Fibroblast of lung (primary cell): ENCODE data around the gene CDH12. TPM values are rescaled to one million over a fixed set of nuclear protein-coding genes. Genes with fewer than 3 reads are reported as not detected.
A peak's percentile ranks its signal among the peaks of the same experiment; 100 is the strongest.

Experiments used
- DNase-seq, 2 donors: peaks; one replicate each; pipeline versions ENCODE4 v3.0.0 to v3.0.0-alpha.2; 2010; ENCODE audit warnings: low read depth in 2 of 2
- H2AFZ ChIP-seq: 2 replicates; pipeline ENCODE4 v1.5.1; 2012; ENCODE audit warnings: low read length, control low read depth, inconsistent platforms
- H3K27ac ChIP-seq: 2 replicates; pipeline ENCODE4 v1.5.1; 2011; ENCODE audit warnings: low read length, control low read depth; ENCODE audit not compliant: insufficient read depth
- H3K27me3 ChIP-seq: 2 replicates; pipeline ENCODE4 v1.5.1; 2011; ENCODE audit warnings: mild to moderate bottlenecking, low read length; ENCODE audit not compliant: control insufficient read depth, insufficient read depth
- H3K36me3 ChIP-seq: 2 replicates; pipeline ENCODE4 v1.5.1; 2011; ENCODE audit warnings: low read length; ENCODE audit not compliant: control insufficient read depth, insufficient read depth
- H3K4me1 ChIP-seq: 2 replicates; pipeline ENCODE4 v1.5.1; 2011; ENCODE audit warnings: low read length; ENCODE audit not compliant: control insufficient read depth, insufficient read depth; ENCODE audit errors: extremely low read depth
- H3K4me2 ChIP-seq: 2 replicates; pipeline ENCODE4 v1.5.1; 2011; ENCODE audit warnings: low read length, control low read depth; ENCODE audit not compliant: insufficient read depth; ENCODE audit errors: extremely low read depth
- H3K4me3 ChIP-seq, 4 experiments: fragments of 200-600 bp in 1 of 4; sonication (generic) in 1 of 4; replicated peaks in 1 of 4; 2 replicates each; pipeline ENCODE4 v1.5.1; 2011 to 2016; ENCODE audit warnings: low read length in 4 of 4, low read depth in 3 of 4, mild to moderate bottlenecking in 3 of 4, control low read depth in 2 of 4, inconsistent platforms in 1 of 4, mixed read lengths in 1 of 4; ENCODE audit not compliant: insufficient read depth in 1 of 4; ENCODE audit errors: control extremely low read depth in 1 of 4
- H3K79me2 ChIP-seq: 2 replicates; pipeline ENCODE4 v1.5.1; 2012; ENCODE audit warnings: mild to moderate bottlenecking, low read length, inconsistent platforms; ENCODE audit not compliant: control insufficient read depth, insufficient read depth
- H3K9ac ChIP-seq: 2 replicates; pipeline ENCODE4 v1.5.1; 2011; ENCODE audit warnings: mild to moderate bottlenecking, low read length, control low read depth; ENCODE audit not compliant: insufficient read depth
- H3K9me3 ChIP-seq: 2 replicates; pipeline ENCODE4 v1.5.1; 2012; ENCODE audit warnings: low read depth, low read length; ENCODE audit not compliant: control insufficient read depth, insufficient read depth
- H4K20me1 ChIP-seq: 2 replicates; pipeline ENCODE4 v1.5.1; 2011; ENCODE audit warnings: low read length; ENCODE audit not compliant: control insufficient read depth, insufficient read depth; ENCODE audit errors: extremely low read depth
- CTCF ChIP-seq, 2 donors: IDR thresholded peaks in 1 of 2; conservative IDR thresholded peaks in 1 of 2; 1 replicate in 1 of 2; 2 replicates in 1 of 2; pipeline ENCODE4 v1.5.1; 2011 to 2012; ENCODE audit warnings: low read length in 2 of 2, control low read depth in 1 of 2, inconsistent platforms in 1 of 2, low read depth in 1 of 2, mild to moderate bottlenecking in 1 of 2
- EZH2 ChIP-seq: IDR thresholded peaks from 2 replicates; pipeline ENCODE4 v1.5.1; 2012; ENCODE audit warnings: low read length, control low read depth, mild to moderate bottlenecking; ENCODE audit errors: missing control alignments
- polyA plus RNA-seq, 2 donors: library from polyadenylated mRNA; depleted of rRNA in 1 of 2; stranded (reverse) in 1 of 2; unstranded in 1 of 2; fragments of >200 nt; gene quantifications; 2 replicates each; pipeline ENCODE4 v1.2.1, GENCODE V29; 2011 to 2012; ENCODE audit warnings: missing spikeins in 1 of 2
- total RNA-seq: library from RNA; depleted of rRNA; stranded (reverse); fragments of >200 nt; gene quantifications from 2 replicates; pipeline ENCODE4 v1.2.1, GENCODE V29; 2014

The CDH12 gene
- total and polyA plus RNA-seq, 2 donors (not counting 1 experiment from before 2014, with no cell fraction given): 0.02 TPM; not detected in 1

- no peak overlapping the region for H3K4me2 ChIP-seq
- H3K9ac ChIP-seq: no peak overlapping the region
- TF ChIP-seq EZH2 (no peak), CTCF (conservative IDR thresholded peaks at IDR 0.05 in 1 of 2, IDR thresholded peaks at IDR 0.05 in 1 of 2; ENCODE audit: low read depth in 1 of 2, low read length in 2 of 2) (no peak)
- no peak overlapping the region for H3K4me3 ChIP-seq
- H3K27ac ChIP-seq: no peak overlapping the region
- H3K9me3 ChIP-seq: no peaks in the 10 kb centered on the region
- no peaks in the 10 kb centered on the region for H3K36me3 ChIP-seq
- H2AFZ ChIP-seq: no peak overlapping the region
- no peaks in the 10 kb centered on the region for H3K79me2 ChIP-seq
- DNase-seq: peak in 1 of 2 donors; percentile 20
- no peaks in the 10 kb centered on the region for H3K4me1 ChIP-seq
- no peaks in the 10 kb centered on the region for H4K20me1 ChIP-seq
- no peaks in the 10 kb centered on the region for H3K27me3 ChIP-seq
These were observed 204.1 kb downstream of the CDH12 start for GRCh38 chr5:22649074-22649473.

GRCh38 chr5:22644859-22645258, 208.3 kb downstream of the CDH12 start:
- Histone ChIP-seq H3K79me2 (no peaks in the 10 kb centered on the region), H2AFZ (no peak overlapping the region), H3K9me3 (no peaks in the 10 kb centered on the region), H3K36me3 (no peaks in the 10 kb centered on the region), H3K4me3 (no peak overlapping the region), H3K9ac (no peak overlapping the region), H3K27ac (no peak overlapping the region), H3K27me3 (no peaks in the 10 kb centered on the region), H4K20me1 (no peaks in the 10 kb centered on the region), H3K4me1 (no peaks in the 10 kb centered on the region), H3K4me2 (no peak overlapping the region)
- DNase-seq: no peak
- no peak for TF ChIP-seq CTCF (conservative IDR thresholded peaks at IDR 0.05 in 1 of 2, IDR thresholded peaks at IDR 0.05 in 1 of 2; ENCODE audit: low read depth in 1 of 2, low read length in 2 of 2)
- no peak for TF ChIP-seq EZH2

- Histone ChIP-seq H3K27ac (no peak overlapping the region), H3K9ac (no peak overlapping the region), H4K20me1 (no peaks in the 10 kb centered on the region), H3K4me2 (no peak overlapping the region), H3K27me3 (no peaks in the 10 kb centered on the region), H3K36me3 (no peaks in the 10 kb centered on the region), H3K9me3 (no peaks in the 10 kb centered on the region), H3K4me1 (no peaks in the 10 kb centered on the region), H3K4me3 (no peak overlapping the region), H3K79me2 (no peaks in the 10 kb centered on the region), H2AFZ (no peak overlapping the region)
- peak in 1 of 2 donors; percentile 67 for DNase-seq
- TF ChIP-seq CTCF (conservative IDR thresholded peaks at IDR 0.05 in 1 of 2, IDR thresholded peaks at IDR 0.05 in 1 of 2; ENCODE audit: low read depth in 1 of 2, low read length in 2 of 2) (no peak), EZH2 (no peak)
These were observed 209.8 kb downstream of the CDH12 start for GRCh38 chr5:22643356-22643755.
